ENCODE measurements around the gene LCN15. TPM values are rescaled to one million over a fixed set of nuclear protein-coding genes. Genes with fewer than 3 reads are reported as not detected.

Gene LCN15
- total RNA-seq, 1 experiment from 2014 or later, result not detected

DNA sequence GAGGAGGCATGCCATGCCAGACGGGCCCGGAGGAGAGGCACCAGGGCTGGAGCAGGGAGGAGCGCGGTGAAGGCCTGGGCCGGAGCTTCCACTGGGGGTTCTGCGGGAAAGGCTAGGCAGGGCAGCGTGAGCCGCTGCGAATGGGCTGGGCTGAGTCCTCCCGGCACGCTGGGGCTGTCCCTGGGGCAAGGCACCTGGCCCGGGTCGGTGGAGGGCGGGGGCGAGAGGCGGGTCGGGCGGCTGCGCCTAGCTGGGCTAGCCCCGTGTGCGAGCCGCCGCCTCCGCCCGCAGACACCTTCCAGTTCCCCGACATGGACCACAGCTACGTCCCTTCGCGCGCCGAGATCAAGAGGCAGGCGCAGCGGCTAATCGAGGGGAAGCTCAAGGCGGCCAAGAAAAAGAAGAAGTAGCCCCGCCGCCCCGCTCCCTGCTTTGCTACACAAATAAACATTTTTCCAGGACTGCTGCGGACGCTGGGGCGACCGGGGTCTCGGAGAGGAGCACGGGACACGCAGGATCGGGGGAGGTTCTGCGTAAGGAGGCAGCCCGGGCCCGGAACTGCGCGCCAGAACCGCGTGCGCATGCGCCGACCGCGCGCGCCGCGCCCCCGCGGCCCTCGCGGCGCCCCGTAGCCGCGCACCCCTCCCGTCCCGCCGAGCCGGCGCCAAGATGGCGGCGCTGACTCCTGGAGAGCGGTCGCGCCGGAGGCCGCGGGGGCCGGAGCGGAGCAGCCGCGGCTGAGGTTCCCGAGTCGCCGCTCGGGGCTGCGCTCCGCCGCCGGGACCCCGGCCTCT lies 43.2 kb upstream of the LCN15 start, which contains the start of gene RABL6:
Gene RABL6, plus strand, starts transcription at position 668 of the 794 bp plus-strand sequence. CDS start 249 bp downstream, outside the sequence.
- BruUV-seq (replicated peaks), result TSS peak; percentile 57
- intact Hi-C loops (cut with micrococcal nuclease; ENCODE audit: unreplicated experiment), result no loop called here
- H4K20me1 ChIP-seq (ENCODE audit: insufficient read depth), result peaks cover 10% of the 10 kb centered on the region; the same call in 1 of the 2 replicates

DNA sequence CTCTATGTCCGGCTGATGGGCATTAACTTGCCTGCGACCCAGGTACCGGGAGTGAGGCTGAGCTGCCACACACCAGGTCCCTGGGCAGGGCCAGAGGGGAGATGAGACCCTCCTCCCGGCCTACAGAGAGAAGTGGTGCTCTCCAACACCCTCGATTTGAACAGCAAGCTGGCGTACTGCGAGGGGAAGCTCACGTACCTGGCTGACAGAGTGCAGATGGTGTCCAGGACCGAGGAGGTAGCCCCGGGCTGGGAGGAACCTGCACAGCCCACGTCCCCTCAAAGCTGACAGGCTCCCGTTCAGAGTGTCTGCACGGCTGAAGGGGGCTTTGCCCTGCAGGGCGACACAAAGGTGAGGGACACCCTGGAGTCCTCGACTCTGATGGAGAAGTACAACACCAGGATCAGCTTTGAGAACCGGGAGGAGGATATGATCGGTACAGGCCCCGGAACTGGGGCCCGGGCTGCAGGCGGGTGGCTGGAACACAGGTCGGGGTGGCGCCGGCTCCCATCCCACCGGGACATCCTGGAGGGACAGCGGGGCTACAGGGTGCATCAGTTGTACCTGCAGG lies 42.4 kb upstream of the LCN15 start:
- H3K79me2 ChIP-seq (ENCODE audit: low read depth), result peaks cover 32% of the 10 kb centered on the region
- peaks cover 5% of the 10 kb centered on the region; the same call in 1 of the 2 replicates for H3K36me3 ChIP-seq (ENCODE audit: low read depth)
- H4K20me1 ChIP-seq (ENCODE audit: insufficient read depth), result peaks cover 10% of the 10 kb centered on the region; the same call in 1 of the 2 replicates
- peak overlapping the region; percentile 99; the same call in 1 of the 2 replicates for H2AFZ ChIP-seq
- H3K27ac ChIP-seq, result no peak overlapping the region
- no TSS peak for BruUV-seq (replicated peaks)
- POLR2A ChIA-PET (ENCODE audit: unreplicated experiment), result interaction anchor here (0.6 to 0.7 kb wide), 3 partner anchors 130 to 280 kb away, joined by 4 to 5 read pairs (median 4); no protein-coding TSS in a partner anchor
- no peaks in the 10 kb centered on the region for H3K9me2 ChIP-seq (ENCODE audit: insufficient read depth)
- H3K27me3 ChIP-seq (ENCODE audit: insufficient read depth, low read depth), result no peaks in the 10 kb centered on the region
- TF ChIP-seq, protein P1, sequence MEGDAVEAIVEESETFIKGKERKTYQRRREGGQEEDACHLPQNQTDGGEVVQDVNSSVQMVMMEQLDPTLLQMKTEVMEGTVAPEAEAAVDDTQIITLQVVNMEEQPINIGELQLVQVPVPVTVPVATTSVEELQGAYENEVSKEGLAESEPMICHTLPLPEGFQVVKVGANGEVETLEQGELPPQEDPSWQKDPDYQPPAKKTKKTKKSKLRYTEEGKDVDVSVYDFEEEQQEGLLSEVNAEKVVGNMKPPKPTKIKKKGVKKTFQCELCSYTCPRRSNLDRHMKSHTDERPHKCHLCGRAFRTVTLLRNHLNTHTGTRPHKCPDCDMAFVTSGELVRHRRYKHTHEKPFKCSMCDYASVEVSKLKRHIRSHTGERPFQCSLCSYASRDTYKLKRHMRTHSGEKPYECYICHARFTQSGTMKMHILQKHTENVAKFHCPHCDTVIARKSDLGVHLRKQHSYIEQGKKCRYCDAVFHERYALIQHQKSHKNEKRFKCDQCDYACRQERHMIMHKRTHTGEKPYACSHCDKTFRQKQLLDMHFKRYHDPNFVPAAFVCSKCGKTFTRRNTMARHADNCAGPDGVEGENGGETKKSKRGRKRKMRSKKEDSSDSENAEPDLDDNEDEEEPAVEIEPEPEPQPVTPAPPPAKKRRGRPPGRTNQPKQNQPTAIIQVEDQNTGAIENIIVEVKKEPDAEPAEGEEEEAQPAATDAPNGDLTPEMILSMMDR (conservative IDR thresholded peaks at IDR 0.05), result no peak
- TF ChIP-seq EZH2 (IDR thresholded peaks at IDR 0.05; ENCODE audit: low read depth), result no peak
- peak overlapping the region; percentile 96 for H3K4me3 ChIP-seq
- peaks cover 20% of the 10 kb centered on the region for H3K4me1 ChIP-seq (replicated peaks; ENCODE audit: insufficient read depth)
- H3F3A ChIP-seq (ENCODE audit: insufficient read depth, low read depth), result peaks cover 7% of the 10 kb centered on the region
- peak overlapping the region; percentile 97 for H3K4me2 ChIP-seq
- H3K9me3 ChIP-seq (ENCODE audit: insufficient read depth, low read depth), result no peaks in the 10 kb centered on the region
- no peak for DNase-seq
- intact Hi-C loops (cut with micrococcal nuclease; ENCODE audit: unreplicated experiment), result no loop called here
- CTCF ChIA-PET, result no interaction called here

More for the DNA sequence above, 43.2 kb upstream of the LCN15 start, which contains the start of gene RABL6:
- peaks cover 19% of the 10 kb centered on the region for H3K4me1 ChIP-seq (replicated peaks; ENCODE audit: insufficient read depth)
- peak in 1 of 2 experiments; percentile 84 for DNase-seq
- TF ChIP-seq EZH2 (IDR thresholded peaks at IDR 0.05; ENCODE audit: low read depth), result no peak
- TF ChIP-seq, protein P1 (conservative IDR thresholded peaks at IDR 0.05), result no peak
- peak within 1 kb of the TSS; percentile 96 for H3K4me3 ChIP-seq
- no peaks in the 10 kb centered on the region for H3K9me3 ChIP-seq (ENCODE audit: insufficient read depth, low read depth)
- CTCF ChIA-PET, result interaction anchor here (0.6 kb wide), 1 partner anchor 35 kb away, joined by 9 read pairs; no protein-coding TSS in a partner anchor
- no peaks in the 10 kb centered on the region for H3K9me2 ChIP-seq (ENCODE audit: insufficient read depth)
- 0 out of 2 replicates have a peak within 1 kb of the TSS, but pooled peaks have one; percentile 19 for H3K27ac ChIP-seq
- H3K79me2 ChIP-seq (ENCODE audit: low read depth), result peaks cover 32% of the 10 kb centered on the region
- peak within 1 kb of the TSS; percentile 97 for H3K4me2 ChIP-seq
- peak within 1 kb of the TSS; percentile 99 for H2AFZ ChIP-seq
- no peaks in the 10 kb centered on the region for H3K27me3 ChIP-seq (ENCODE audit: insufficient read depth, low read depth)
- H3F3A ChIP-seq (ENCODE audit: insufficient read depth, low read depth), result no peaks in the 10 kb centered on the region
- POLR2A ChIA-PET (ENCODE audit: unreplicated experiment), result interaction anchor here (0.5 to 0.7 kb wide), 4 partner anchors 15 to 279 kb away, joined by 3 to 5 read pairs (median 4); no protein-coding TSS in a partner anchor
- peaks cover 5% of the 10 kb centered on the region; the same call in 1 of the 2 replicates for H3K36me3 ChIP-seq (ENCODE audit: low read depth)

DNA sequence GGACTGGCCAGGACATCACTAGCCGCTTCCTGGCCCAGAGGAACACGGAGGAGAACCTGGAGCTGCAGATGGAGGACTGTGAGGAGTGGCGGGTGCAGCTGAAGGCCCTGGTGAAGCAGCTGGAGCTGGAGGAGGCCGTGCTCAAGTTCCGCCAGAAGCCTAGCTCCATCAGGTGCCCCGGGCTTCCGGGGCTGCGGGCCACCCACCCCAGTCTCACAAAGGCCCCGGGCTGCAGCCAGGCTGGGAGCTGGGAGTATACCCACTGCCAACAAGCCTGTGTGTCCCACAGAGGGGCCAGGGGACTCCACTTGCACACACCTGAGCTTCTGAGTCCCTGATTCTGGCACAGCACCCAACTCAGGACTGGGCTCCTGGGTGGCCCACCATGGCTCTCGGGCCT lies 41.7 kb upstream of the LCN15 start:
- Histone ChIP-seq H3K4me3 (no peak overlapping the region), H3K27ac (no peak overlapping the region), H3K4me2 (peak overlapping the region; percentile 97), H3K4me1 (replicated peaks; ENCODE audit: insufficient read depth) (peaks cover 25% of the 10 kb centered on the region), H3K27me3 (ENCODE audit: insufficient read depth, low read depth) (no peaks in the 10 kb centered on the region), H3F3A (ENCODE audit: insufficient read depth, low read depth) (peaks cover 12% of the 10 kb centered on the region), H4K20me1 (ENCODE audit: insufficient read depth) (peaks cover 10% of the 10 kb centered on the region; the same call in 1 of the 2 replicates), H3K79me2 (ENCODE audit: low read depth) (peaks cover 29% of the 10 kb centered on the region), H3K9me3 (ENCODE audit: insufficient read depth, low read depth) (no peaks in the 10 kb centered on the region), H2AFZ (no peak overlapping the region), H3K36me3 (ENCODE audit: low read depth) (peaks cover 5% of the 10 kb centered on the region; the same call in 1 of the 2 replicates), H3K9me2 (ENCODE audit: insufficient read depth) (no peaks in the 10 kb centered on the region)
- intact Hi-C loops (cut with micrococcal nuclease; ENCODE audit: unreplicated experiment), result no loop called here
- POLR2A ChIA-PET (ENCODE audit: unreplicated experiment), result interaction anchor here (0.6 kb wide), 1 partner anchor 131 kb away, joined by 4 read pairs; no protein-coding TSS in a partner anchor
- CTCF ChIA-PET, result no interaction called here
- BruUV-seq (replicated peaks), result no TSS peak
- TF ChIP-seq EZH2 (IDR thresholded peaks at IDR 0.05; ENCODE audit: low read depth), result no peak
- TF ChIP-seq, protein P1 (conservative IDR thresholded peaks at IDR 0.05), result no peak
- DNase-seq, result no peak
